Measurements from ENCODE around the gene APOBEC3A.

The APOBEC3A gene

DNA sequence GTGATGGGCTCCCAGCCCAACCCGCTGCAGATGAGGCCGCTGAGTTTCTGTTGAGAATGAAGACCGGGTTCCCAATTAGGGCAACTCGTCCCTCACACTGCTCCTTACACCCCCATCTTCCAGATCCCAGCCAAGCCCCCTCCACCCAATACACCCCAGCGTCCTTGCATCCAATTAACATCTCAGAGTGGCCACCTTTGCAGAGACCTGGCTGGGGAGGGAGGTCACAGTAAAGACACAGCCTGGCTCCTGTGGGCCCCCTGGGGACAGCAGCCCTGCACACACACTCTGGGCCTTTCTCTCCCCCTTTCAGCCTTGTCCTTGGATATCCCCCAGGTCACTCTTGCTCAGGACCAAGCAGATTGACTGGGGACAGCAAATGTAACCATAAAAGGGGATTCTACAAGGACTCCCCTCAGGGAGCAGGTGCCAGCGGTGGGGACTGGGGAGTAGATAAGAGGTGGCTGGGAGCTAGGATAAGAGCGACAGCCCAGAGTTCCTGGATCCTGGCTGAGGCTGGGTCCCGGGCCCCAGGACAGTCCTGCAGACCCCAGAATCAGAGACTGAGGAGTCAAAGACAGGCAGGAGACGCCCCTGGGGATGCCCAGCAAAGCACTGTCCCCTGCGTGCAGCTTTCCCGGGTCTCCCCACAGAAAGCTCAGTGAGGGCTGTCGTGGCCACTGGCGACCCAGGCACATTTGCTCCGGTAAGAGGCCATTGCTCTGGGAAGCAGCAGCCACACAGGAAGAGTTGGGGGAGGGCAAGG lies 8.4 kb downstream of the APOBEC3A start:
- H3K4me3 ChIP-seq (ENCODE audit: low read depth, low read length): no peak overlapping the region
- no peak for TF ChIP-seq CTCF (conservative IDR thresholded peaks at IDR 0.05; ENCODE audit: low read depth, low read length)
- DNase-seq (ENCODE audit: low read depth): no peak

GRCh38 chr22:38966380-38966702 lies 8.9 kb downstream of the APOBEC3A start:
- H3K4me3 ChIP-seq (ENCODE audit: low read depth, low read length): no peak overlapping the region
- no peak for TF ChIP-seq CTCF (conservative IDR thresholded peaks at IDR 0.05; ENCODE audit: low read depth, low read length)
- DNase-seq (ENCODE audit: low read depth): no peak

GRCh38 chr22:38966942-38967341 lies 9.5 kb downstream of the APOBEC3A start:
- DNase-seq (ENCODE audit: low read depth): no peak
- H3K4me3 ChIP-seq (ENCODE audit: low read depth, low read length): no peak overlapping the region
- TF ChIP-seq CTCF (conservative IDR thresholded peaks at IDR 0.05; ENCODE audit: low read depth, low read length): no peak

DNA sequence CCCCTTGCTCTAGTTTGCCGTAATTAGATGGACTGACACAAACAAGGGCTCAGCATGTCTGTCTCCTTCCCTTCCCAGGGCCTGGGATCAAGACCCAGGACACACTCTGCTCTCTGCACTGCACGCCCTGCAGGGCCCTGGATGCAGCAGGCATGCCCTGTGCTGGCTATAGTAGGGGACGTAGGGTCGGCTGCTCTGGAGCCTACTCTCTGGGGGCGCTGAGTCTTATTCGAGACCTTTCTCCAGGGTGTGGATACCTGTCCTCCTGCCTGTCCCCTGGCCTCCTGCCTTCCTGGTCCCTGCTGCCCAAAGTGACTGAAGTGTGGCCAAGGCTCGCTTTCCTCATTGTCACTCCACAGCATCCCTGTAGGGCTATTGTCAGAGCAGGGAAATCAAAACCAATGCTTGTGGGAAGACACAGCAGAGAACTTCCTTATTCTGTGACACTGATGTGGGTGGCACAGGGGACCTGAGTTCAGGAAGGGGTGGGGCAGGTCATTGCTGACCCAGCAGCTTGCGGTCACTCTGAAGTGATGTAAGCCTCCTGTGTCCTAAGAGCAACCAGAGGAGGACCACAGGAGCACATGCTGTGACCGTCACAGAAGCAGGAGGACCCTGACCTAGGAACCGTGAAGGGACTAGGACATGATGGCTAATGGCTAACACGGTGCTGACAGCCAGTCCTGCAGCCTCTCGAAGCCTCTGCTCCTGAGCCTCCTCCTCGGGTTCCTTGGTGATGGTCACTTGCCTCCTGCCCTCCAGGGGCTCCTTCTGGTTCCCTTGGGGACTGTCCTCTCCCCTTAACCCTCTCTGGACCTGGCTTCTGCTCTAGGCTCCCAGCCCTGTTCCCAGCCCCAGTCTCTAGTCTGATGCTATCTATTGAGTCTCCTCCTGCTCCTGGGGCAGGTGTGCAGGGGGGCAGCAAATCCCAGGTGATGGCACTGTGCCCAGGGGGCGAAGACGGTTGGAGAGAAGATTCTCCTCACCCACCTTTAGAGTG lies 10.3 kb downstream of the APOBEC3A start:
- TF ChIP-seq CTCF (conservative IDR thresholded peaks at IDR 0.05; ENCODE audit: low read depth, low read length): no peak
- H3K4me3 ChIP-seq (ENCODE audit: low read depth, low read length): no peak overlapping the region
- no peak for DNase-seq (ENCODE audit: low read depth)

GRCh38 chr22:38968801-38969200 lies 11.4 kb downstream of the APOBEC3A start:
- no peak for TF ChIP-seq CTCF (conservative IDR thresholded peaks at IDR 0.05; ENCODE audit: low read depth, low read length)
- no peak for DNase-seq (ENCODE audit: low read depth)
- H3K4me3 ChIP-seq (ENCODE audit: low read depth, low read length): no peak overlapping the region

DNA sequence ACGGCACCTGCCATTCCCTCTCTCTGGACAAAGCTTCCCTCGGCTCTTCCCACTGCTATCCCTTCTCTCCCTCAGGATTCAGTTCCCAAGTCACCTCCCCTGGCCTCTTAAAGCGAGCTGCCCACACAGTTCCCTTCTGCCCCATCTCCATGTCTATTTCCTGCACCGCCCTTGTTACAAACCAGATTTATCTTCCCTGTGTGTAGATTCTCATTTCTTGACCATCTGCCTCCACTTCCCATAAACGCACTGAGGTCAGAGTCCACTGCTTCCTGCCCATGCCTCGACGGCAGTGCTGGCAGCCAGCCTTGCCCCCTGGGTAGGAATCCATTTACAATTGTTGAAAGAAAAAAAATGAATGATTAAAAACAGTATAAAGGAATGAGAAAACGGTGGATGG lies 13.1 kb downstream of the APOBEC3A start:
- no peak for TF ChIP-seq CTCF (conservative IDR thresholded peaks at IDR 0.05; ENCODE audit: low read depth, low read length)
- DNase-seq (ENCODE audit: low read depth): no peak
- H3K4me3 ChIP-seq (ENCODE audit: low read depth, low read length): no peak overlapping the region
